NCI-H446 (cell line): ENCODE results near the gene PRTFDC1.

Experiments
- DNase-seq, 2 experiments: peaks; one replicate each; lab custom pipeline; 2025; lab: John Stamatoyannopoulos, UW

The PRTFDC1 gene

DNA sequence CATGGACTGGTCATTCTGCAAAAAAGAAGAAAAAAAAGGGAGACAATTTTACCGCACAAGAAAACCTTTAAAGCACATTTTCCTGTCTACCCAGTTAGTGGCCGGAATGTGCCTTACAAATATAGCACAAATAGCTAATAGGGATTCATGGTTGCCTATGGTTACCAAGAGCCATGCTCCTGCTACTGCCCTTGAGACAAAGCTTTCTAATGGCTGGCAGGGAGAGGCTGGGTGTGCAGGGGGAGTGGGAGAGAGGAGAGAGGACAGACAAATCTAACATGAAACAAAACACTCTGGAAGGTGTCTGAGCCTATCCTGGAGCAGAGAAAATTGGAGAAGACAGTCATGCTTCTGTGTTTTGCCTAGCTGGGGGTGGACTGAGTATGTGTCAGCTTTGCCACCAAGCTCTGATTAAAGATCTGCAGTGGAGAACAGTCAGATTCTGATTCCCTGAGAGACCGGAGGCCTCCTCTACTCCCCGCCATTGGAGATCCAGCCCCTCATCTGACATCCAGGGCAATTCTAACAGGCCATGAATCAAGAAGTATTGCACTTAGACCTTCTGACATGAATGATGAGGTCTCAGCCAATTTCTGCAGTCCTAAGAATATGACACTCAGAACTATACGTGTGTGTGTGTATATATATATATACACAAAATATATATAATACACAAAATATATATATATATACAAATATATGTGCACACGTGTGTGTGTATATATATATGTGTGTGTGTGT lies 80.2 kb downstream of the PRTFDC1 start:
- no peak for DNase-seq

DNA sequence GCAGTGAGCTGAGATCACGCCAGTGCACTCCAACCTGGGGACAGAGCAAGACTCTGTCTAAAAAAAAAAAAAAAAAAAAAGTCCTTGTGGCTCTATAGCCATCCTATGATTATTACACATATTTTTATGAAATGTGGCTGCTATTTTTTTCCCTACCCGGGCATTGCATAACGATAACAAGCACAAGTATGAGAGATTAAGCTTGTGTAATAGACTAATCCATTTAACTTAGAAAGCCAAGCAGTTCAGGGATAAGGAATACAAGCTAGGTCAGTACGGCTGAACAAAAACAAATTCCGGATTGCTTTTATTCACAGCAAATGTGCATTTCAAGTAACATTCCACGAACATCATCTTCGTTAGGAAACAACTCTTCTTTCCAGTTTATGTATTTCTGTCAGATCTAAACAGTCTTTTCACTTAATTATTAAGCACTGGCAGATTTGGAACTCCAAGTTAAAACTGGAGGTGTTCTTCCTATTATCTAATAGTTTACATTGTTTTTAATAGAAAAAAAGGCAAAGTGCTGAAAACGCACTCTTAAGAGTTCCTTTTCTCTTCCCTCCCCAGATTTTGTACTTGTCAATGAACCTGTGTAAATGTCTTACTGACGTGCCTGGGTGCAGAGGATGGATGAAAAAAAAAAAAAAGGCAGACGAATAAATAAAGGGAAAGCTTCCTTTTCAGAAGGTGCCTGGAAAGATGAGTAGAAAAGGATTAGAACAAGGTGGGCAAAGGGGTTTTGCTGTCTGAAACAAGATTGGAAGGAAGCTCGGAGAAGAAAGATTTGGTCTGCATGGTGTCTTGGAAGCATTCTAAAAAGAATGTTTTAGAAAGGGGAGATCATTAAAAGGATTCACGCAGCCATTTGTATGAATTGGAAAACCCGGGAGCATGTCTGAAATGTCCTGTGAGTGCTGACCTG lies 81.1 kb downstream of the PRTFDC1 start:
- DNase-seq = no peak

DNA sequence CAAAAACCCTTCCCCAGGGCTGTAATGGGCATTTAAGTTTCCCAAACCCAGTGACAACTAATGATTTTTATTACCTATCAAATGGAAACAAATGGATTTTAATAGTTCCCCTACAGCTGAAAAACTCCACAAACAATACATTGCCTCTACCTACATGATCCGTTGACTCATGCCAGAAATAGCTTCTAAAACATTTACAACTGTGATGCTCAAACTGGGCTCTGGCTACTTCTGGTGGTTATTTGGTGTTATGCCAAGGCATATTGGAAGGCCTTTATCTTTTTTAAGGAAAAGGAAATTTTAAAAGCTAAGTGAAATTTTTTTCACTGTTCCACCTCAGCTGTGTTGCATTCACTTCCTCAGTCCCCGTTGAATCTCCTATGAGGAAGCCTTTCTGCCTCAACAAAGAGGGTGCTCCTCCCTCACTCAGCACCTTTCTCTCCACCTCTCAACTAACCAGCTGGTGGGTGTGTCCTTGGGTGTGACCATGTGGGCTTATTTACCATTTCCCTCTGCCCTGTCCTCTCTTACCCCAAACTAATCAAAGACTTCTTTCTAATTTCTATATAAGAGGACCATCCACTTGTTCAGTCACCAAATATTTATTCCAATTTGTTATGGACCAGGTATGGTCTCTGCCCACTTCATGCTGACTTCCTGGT lies 82.9 kb downstream of the PRTFDC1 start:
- no peak for DNase-seq

DNA sequence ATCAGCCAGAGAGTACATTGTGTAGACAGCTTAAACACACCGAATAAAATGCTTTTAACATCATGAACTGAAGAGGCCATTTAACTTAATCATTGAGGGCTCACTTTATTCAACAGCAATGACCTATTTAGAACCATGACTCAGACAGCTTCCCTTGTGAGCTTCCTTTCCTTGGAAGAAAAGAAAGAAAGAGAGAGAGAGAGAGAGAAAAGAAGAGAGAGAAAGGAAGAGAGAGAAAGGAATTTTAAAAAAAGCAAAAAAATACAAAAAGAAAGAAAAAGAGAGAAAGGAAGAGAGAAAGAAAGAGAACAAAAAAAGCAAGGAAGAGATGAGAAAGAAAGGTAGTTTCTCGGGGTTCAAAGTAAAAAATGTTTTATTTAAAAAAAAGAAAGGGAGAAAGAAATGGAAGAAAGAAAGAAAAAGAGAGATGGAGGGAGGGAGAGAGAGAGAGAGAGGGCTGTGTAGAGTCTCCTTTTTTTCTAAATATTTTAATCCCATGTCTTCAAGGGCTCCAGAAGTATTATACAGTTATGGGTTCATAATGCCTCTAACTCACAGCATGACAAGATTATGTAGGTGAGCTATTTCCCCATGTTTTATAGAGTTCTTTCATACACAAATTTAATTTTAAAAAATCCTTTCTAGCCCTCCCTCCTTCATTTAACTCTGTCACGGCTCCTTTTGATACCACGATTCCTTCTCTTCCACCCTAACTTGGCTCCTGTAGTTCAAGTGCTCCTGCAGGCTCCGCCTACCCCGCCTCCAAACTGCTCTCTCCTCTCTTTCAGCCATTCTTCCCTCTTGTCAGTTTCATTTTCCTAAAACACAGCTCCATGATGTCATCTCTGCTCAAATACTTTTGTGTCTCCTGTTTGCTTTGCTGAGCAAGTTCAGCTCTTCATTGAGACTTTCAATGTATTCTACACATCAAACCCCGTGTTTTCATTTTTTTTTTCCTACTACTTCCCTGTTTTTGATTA lies 85.5 kb downstream of the PRTFDC1 start:
- DNase-seq = no peak

DNA sequence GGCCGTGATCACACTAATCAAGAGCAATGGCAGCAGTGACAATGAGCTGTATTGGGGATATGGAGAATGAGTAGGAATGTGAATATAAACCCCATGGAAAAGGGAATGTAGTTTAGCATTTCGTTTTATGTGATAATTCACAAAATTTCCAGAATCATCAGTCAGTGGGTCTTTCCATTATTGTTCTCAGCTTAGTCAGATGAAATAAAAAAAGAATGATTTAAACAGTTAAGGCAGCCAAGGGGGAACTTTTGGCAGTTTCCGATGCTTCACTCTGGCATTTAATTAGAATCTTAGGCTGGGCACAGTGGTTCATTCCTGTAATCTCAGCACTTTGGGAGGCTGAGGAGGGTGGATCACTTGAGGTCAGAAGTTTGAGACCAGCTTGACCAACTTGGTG lies 86.6 kb downstream of the PRTFDC1 start:
- no peak for DNase-seq

DNA sequence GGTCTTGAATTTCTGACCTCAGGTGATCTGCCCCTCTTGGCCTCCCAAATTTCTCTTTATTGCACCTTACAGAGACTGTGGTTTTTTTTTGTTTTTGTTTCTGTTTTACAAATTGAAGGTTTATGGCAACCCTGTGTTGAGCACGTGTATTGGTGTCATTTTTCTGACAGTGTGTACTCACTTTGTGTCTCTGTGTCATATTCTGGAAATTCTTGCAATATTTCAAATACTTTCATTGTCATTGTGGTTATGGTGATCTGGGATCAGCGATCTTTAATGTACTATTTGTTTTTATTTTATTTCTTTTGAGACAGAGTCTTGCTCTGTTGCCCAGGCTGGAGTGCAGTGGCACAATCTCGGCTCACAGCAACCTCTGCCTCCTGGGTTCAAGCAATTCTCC lies 89.8 kb downstream of the PRTFDC1 start:
- no peak for DNase-seq

DNA sequence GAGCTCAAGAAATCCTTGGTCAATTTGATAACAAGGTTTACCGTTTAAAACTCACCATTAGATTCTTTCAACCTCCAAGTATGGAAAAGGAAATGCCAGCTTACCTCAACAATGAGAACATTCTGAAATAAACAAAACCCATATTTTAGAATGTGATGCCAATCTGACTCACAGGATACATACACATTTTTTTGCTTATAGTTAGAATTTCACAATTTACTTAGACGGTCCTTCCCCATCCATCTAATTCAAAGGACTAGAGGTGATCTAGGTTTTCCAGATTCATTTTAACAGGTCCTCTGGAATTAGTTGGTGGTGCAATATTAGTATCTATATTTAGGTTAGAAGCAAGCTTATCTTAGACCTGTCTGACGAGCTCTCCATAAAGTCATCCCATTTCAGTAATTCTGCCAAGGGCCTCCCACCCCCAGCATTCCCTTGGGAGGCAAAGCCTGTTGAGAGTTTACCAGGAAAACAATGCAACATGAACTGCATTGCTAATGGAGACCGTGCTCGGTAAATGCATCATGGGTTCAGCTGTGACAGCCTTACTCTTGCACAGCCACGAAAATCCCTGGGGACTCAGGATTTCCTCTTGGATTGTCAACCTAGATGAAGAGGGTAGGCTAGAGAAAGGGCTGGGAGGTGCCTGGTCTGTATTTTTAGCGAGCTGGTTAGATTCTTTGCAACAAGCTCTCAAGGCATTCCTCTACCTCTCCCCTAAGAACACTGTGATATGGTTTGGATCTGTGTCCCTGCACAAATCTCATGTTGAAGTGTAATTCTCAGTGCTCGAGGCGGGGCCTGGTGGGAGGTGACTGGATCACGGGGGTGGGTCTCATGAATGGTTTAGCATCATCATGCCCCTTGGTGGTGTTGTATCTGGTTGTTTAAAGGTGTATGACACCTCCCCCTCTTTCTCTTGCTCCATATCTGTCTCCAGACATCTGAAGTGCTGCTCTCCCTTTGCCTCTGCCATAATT lies 93.8 kb downstream of the PRTFDC1 start:
- DNase-seq = no peak

DNA sequence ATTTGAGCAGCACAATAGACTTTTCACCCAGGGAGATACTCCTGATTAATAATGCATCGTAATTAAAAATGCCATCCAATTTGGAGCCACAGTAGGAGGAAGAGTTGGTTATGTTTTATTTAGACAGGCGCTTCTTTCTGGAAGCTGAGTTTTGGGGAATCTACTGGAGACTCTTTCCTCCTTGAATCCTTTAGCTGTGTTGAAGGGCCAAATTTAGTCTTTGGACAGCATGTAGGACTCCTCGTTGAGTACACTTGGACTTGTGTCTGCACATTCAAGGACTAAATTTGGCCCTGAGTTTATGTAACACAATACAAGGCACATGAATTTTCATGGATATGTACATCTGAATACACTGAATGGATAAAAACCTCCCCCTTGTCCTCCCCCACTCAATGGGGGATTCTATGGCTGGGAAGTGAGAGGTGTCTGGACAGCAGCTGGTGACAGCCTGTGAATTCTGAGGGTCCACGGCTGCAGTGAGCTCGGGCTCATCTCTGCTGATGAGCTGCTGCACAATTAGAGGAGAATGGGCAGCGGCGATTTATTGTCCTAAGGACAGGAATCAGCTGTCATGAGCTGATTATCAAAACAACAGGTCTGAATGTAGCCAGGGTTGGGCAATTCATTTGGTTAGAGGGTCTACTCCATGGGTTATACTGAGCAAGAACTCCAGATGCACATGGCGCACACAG lies 95.2 kb downstream of the PRTFDC1 start:
- DNase-seq = no peak

DNA sequence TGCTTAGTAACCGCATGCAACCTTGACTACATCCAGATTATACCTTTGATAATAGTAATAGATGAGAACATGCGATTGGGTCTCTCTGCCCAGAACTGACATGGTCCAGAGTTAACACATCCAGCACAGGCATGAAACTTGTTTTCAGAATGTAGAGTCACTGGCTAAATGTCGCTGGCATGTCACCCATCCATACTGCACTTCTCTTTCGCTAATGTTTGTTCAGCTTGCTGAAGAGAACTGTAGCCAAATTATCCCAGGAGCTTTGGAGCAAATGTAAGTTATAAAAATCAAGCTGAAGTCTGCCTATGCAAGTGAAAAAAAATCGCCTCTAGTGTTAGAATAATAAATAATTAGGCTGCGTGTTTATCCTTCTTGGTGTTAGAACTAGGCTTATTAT lies 98.2 kb downstream of the PRTFDC1 start:
- no peak for DNase-seq

DNA sequence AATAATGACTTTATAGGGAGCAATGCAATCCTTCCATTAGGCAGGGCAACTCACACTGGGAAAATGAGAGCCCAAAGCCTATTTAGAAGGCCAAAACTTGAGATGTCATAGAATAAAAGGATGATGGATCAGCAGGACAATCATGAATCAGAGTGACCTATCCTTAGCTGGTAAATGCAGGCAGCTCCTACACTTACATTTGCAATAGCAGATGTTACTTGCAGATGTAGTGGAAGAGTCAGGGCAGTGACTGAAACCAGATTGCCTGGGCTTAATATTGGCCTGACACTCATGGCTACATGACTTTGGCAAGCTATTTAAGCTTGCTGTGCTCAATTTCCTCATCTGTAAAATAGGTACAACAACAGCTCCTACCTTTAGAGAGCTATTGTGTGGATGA lies 98.7 kb downstream of the PRTFDC1 start:
- no peak for DNase-seq

DNA sequence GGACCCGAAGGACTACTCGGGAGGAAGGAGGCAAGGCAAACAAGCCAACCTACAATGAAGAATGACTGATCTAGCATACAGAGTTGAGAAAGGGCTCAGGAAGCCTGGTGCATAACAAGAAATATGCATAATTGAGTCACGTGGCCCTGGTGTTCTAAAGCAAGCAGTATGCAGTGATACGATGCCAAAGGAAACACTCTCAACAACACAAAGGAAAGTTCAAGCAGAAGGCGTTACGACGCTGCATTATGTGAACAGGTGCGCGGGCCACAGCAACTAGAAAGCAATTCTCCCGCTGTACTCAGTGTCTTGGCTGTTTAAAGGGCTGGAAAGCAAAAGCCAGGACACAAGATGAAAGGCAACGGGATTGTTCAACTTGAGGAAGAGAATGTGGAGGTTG lies 100.8 kb downstream of the PRTFDC1 start:
- DNase-seq = no peak

DNA sequence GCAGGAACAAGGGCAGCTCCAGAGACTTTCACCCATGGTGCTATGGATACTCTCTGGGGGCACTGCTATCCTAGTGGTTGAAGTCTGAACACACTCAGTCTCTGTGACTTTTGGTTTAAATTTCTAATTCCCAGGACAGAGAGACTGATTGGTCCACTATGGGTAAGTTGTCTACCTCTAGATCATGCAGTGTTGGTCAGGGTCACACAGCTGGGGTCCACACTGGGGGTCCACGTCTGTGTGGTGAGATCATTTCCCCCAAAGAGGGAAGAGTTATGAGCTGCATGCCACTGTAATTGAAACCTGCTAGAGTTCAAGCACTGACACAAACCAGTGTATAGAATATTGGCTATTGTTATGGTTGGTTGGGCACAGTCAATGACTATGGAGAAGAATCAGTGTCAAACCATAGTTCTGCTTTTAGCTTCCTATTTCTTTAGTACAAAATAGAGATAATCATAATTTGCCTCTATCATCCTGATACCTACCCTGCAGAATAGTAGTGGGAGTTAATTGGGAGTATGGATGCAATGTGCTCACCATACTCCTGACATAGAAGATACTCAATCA lies 101.6 kb downstream of the PRTFDC1 start:
- no peak for DNase-seq

DNA sequence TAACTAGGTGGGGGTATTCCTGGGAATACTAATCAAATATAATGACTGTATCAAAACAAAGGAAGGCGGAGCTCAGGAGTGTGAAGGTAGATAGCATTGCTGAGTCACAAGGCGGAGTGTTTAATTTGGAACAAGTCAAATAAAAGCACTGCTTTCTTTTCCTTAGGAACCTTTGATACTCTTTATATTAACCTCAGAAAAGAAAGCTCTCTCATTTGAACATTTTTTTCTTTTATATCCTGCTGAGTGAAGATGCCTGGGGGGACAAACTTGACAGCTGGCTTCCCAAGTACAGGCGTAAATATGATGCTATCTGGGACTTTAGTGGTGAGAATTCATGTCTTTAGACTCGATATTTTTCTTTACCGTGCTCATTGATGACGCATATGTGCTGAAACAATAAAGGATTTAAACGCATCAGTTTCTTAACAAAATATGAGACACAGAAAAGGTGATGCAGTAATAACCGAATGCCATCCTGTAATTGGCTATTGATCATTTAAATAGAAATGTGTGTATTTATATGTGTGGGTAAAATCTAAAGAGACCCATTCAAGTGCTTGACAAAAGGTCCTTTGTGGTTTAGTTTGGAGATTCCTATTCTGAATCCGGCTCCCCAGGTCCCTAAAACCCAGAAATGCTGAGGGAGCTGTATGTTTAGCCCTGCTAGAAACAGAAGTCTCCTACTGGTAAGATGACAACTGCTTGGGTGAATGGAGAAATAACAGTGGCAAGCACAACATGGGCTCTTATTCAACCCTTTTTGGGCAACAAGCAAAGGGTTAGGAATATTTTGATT lies 102.7 kb downstream of the PRTFDC1 start:
- no peak for DNase-seq

DNA sequence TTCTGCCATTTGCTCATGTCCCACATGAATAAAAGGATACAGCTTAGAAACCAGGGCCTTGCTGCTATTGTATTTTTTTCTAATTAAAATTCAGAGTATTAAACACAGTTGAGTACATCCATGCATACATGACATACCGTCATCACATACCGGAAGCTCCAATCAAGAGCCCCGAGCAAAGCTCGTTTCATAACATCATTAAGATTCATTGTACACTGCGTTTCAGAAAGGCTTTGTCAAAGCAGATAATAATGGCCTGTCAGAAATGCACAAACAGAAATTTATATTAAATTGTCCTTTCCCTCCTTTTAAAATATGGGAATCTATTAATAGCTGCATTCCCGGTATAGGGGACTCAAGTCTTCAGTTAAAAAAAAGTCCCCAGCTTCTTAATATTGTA lies 103.4 kb downstream of the PRTFDC1 start:
- DNase-seq = no peak

DNA sequence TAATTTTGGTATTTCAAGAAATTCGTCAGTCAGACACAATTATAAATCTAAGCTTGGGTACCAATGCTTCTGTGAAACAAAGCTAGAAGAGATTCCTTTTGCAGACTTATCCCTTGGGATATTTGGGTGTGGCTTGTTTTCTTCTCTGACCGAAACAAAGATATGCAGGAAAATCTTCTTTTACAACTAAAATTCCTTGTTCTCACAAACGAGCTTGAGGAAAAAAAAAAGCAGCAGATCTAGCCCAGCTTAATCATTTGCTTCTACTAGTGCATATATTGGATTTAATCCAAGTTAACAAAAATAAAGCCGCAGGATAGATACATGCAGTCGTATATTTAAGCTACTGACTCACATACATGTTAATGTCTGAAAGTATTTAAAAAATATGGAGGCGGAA lies 104.2 kb downstream of the PRTFDC1 start:
- no peak for DNase-seq

DNA sequence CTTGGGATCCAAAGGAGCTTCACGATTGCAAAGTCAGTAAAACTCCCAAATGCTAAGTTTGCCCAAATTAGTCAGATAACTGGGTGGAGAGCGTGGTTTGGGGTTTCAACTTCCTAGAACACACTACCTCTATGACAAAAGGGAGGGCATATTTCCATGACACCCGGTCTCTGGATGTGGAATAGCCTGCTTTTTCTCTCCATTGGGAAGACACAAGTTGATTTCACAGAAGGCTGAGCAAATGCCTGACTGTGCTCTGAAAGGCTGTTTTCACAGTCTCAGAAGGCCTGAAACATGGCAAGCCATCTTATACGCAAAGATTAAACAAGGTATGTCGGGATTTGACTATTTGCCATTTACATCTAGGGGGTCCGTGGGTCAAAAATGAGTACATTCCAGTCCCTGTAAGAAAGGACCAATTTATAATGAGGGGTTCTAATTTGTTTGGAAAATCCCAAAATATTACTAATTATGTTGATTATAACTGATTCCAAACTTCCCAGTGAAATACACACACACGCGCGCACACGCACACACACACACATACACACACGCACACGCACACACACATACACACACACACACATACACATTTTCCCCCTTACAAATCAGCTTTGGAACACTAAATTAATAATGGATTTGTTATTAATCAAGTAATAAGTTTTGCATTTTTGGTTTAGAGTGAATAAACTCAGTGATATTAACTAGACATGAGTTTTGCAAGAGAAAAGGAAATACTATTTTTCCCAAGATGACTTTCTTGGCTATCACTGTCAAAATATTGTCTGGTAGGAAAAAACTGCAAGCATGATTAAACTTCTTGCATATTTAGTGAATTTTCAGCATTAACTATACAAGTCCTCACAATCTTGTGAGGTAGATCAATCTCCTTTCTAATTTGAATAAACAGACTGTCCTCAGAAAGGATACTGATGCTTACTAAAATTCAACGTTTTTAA lies 105.0 kb downstream of the PRTFDC1 start:
- DNase-seq = no peak

DNA sequence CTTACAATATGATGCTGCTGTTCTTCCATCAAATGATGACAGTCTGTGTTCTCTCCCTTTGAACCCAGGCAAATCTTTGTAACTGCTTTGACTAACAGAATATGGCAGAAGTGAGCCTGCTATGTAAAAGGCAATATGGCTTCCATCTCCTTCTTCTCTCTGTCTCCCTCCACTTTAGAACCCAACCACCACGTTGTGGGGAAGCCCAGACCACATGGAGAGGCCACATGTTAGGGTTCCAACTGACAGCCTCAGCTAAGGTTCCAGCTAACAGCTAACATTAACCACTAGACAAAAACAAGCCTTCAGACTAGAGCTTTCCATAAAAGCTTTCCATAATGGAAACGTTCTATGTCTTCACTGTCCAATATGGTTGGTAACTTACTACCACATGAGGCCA lies 107.7 kb downstream of the PRTFDC1 start:
- no peak for DNase-seq
